Hematopoietic multipotent progenitor cell treated with erythropoietin and hydrocortisone succinate and interleukin-3 and kit ligand, for 4 days (in vitro differentiated cells): ENCODE measurements around the gene KRT10.
A peak's percentile ranks its signal among the peaks of the same experiment; 100 is the strongest.

Experiments
- DNase-seq: peaks from one replicate; pipeline ENCODE4 v3.0.0-alpha.2; 2015

KRT10 gene

GRCh38 chr17:40800381-40800780, 22.0 kb downstream of the KRT10 start:
- DNase-seq = no peak

GRCh38 chr17:40799859-40800258, 22.6 kb downstream of the KRT10 start, which contains the start of gene KRT28:
Gene KRT28, minus strand, starts transcription at chr17:40799959. Its CDS starts 66 bp downstream, at chr17:40799893.
- DNase-seq = no peak

GRCh38 chr17:40796846-40797245, 25.6 kb downstream of the KRT10 start:
- DNase-seq = no peak

GRCh38 chr17:40795019-40795667, 27.3 kb downstream of the KRT10 start:
- DNase-seq = no peak

DNA sequence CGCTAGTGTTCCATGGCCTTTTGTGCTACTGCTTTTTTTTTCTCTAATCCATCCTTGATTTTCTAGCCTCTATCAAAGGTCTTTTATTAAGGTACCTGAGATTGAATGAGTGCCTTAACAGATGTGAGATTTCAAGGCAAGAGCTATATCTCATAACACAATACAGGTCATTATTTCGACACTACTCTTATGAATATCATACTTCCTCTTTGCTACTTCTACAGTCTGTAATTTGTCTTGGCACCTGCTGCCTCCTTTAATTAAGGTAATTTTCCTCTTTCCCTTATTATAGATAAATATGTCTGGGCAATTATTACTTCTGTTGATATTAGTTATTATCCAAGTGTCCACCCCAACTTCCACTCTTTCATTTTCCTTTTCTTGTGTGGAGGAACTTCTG, 27.9 kb downstream of the KRT10 start:
- peak; percentile 11 for DNase-seq

DNA sequence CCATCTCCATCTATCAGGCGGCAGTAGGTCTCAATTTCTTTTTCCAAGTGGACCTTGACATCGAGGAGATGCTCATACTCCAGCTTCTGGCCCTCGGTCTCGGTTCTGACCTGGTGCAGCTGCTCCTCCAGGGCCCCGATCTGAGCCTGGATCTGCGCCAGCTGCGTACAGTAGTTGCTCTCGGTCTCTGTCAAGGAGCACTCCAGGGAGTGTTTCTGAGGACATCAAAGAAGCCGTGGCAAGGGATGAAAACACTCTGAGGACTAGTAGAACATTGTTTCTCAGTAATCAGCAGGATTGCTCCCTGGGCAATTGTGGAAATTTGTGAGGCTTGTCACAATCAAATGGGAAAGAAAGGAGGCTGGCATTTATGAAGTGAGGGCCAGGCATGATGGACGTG, 28.6 kb downstream of the KRT10 start:
- DNase-seq = no peak

GRCh38 chr17:40791787-40792436, 30.5 kb downstream of the KRT10 start:
- DNase-seq = peak; percentile 8

DNA sequence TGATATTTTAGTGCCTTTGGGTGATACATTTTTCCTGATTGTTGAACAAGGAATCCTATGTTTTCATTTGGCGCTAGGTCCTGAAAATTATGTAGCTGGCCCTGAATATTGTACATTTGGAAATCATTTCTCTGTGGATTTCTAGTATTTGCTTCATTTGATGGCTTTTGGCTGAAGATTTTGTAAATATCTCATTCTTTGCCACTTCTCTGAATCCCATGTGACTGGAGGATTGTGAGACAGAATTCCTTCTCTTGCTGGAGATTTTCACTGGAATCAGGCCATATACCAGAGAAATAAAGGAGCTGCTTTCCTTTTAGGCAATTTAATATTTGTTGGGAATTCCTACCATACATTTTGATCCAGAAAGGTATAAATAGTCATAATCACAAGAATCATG, 31.3 kb downstream of the KRT10 start:
- DNase-seq = no peak

DNA sequence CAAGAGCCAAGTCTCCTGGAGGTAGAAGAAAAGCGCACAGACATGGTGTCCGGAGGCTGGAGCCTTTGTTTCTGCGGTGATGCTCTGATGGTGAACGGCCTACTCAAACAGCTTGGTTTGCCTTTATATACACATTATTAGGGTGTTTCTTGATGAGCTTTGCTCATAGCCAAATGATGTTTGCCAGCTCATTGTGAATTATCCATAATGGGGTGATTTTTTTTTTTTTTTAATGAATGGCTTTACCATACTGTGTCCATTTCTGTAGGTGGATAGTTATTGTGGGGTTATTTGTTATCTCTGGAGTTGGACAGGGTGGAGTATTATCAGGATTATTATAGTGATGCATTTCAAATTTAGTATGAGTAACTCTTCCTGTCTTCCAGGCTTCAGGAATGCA, 40.0 kb downstream of the KRT10 start, which contains the start of gene KRT27:
TSS of gene KRT27 (minus strand) at position 101 of the 400 bp plus-strand sequence. CDS start at position 44, 57 bp downstream.
- DNase-seq = no peak

DNA sequence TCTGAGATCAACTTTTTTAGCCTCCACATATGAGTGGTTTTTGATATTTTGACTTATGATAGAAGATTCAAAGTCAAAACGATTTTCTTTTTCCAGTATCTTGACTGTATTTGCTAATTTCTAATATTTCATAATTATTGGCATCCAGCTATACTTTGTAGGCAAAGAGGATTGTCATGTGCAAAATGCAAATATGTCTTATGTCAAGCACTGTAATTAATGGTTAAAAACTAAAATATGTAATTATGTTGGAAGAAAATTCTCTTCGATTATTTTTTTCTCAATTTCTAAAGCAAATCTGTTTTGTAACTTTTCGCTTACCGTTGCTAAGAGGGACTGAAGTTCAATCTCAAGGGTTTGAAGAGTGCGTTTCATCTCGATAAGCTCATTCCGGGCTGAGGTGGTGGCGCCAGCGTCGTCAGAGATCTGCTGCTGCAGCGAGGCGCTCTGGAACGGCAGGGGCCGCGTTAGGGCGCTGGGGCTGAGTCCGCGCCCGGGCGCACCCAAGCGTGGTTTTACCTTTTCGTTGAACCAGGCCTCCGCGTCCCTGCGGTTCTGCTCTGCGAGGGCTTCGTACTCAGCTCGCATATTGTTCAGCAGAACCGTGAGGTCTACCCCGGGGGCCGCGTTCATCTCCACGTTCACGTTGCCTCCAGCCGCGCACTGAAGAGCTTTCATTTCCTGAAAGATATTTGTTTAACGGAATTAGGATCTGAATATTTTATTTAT, 43.1 kb downstream of the KRT10 start:
- DNase-seq = peak; percentile 17

DNA sequence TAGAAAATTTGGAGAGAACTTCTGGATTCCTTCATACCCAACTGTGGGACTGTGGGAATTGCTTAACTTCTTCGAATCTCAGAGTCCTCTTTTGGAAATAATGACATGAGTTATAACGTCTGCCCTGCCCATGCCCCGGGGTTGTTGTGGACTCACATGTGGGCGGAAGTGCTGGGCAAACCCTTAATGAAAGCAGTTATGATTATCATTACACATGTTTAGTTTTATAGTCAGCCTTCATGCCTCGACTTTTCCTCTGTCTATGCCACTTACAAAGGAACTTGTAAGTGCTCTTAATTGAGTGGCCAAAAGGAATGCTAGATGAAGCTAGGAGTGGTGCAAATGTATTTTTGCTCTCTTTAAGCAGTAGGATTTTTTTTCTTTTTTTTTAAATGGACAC, 44.0 kb downstream of the KRT10 start:
- DNase-seq = no peak

- no peak for DNase-seq
Measured at GRCh38 chr17:40777971-40778370, 44.4 kb downstream of the KRT10 start.

DNA sequence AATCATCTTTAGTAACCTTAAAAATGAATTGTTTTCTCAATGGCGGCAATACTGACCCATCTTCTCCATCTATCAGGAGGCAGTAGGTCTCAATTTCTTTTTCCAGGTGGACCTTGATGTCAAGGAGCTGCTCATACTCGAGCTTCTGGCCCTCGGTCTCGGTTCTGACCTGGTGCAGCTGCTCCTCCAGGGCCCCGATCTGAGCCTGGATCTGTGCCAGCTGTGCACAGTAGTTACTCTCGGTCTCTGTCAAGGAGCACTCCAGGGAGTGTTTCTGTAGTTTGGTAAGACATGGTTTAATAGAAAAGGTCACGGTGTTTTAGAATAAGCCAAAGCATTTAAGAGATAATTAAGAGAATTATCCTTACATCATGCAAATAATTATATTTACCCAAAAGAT, 45.0 kb downstream of the KRT10 start:
- no peak for DNase-seq

- no peak for DNase-seq
Measured at GRCh38 chr17:40775945-40776344, 46.5 kb downstream of the KRT10 start.

GRCh38 chr17:40772101-40772500, 50.3 kb downstream of the KRT10 start, which contains the start of gene KRT26:
Gene KRT26, minus strand, starts transcription at chr17:40772201. Its CDS starts 88 bp downstream, at chr17:40772113.
- no peak for DNase-seq
